ENCODE data around the gene RASSF5. TPM values are rescaled to one million over a fixed set of nuclear protein-coding genes. Genes with fewer than 3 reads are reported as not detected.

The RASSF5 gene
- total RNA-seq, 1 experiment from 2014 or later: 0.75 TPM

- DNase-seq (ENCODE audit: low spot score): no peak
- H3K36me3 ChIP-seq (ENCODE audit: insufficient read depth, low read length, poor library complexity, severe bottlenecking): no peaks in the 10 kb centered on the region
- H3K27me3 ChIP-seq (replicated peaks; ENCODE audit: insufficient read depth, low read depth, low read length, poor library complexity): no peaks in the 10 kb centered on the region
- no TSS peak for BruUV-seq (replicated peaks)
- TF ChIP-seq EZH2 (IDR thresholded peaks at IDR 0.05; ENCODE audit: borderline replicate concordance, low read depth, low read length, poor library complexity, severe bottlenecking): no peak
- TF ChIP-seq CTCF (conservative IDR thresholded peaks at IDR 0.05; ENCODE audit: low read depth, low read length): no peak
- ChIA-PET POLR2A (ENCODE audit: low non-redundant PET) (no interaction called here), CTCF (interaction anchor here (0.6 to 1.4 kb wide), 5 partner anchors 10 to 327 kb away, joined by 3 to 8 read pairs (median 4); no protein-coding TSS in a partner anchor)
- H3K4me1 ChIP-seq (ENCODE audit: insufficient read depth, low read length, poor library complexity, severe bottlenecking): no peaks in the 10 kb centered on the region
- no peak overlapping the region for H3K27ac ChIP-seq (ENCODE audit: low read depth, low read length, poor library complexity, severe bottlenecking)
- H3K4me3 ChIP-seq (ENCODE audit: low read depth, low read length, poor library complexity, severe bottlenecking): no peak overlapping the region
- intact Hi-C loops (cut with micrococcal nuclease; ENCODE audit: unreplicated experiment): loop anchor here (2.0 kb wide), 1 partner anchor 37 kb away; no protein-coding TSS in a partner anchor
- no peaks in the 10 kb centered on the region for H3K9me3 ChIP-seq (ENCODE audit: low read depth, low read length, poor library complexity, severe bottlenecking)
These were observed 38.0 kb downstream of the RASSF5 start for GRCh38 chr1:206545351-206545750.

GRCh38 chr1:206547104-206547503 lies 39.8 kb downstream of the RASSF5 start:
- CTCF ChIA-PET: no interaction called here
- Histone ChIP-seq H3K27ac (ENCODE audit: low read depth, low read length, poor library complexity, severe bottlenecking) (no peak overlapping the region), H3K4me1 (ENCODE audit: insufficient read depth, low read length, poor library complexity, severe bottlenecking) (no peaks in the 10 kb centered on the region), H3K4me3 (ENCODE audit: low read depth, low read length, poor library complexity, severe bottlenecking) (no peak overlapping the region), H3K36me3 (ENCODE audit: insufficient read depth, low read length, poor library complexity, severe bottlenecking) (no peaks in the 10 kb centered on the region), H3K27me3 (replicated peaks; ENCODE audit: insufficient read depth, low read depth, low read length, poor library complexity) (no peaks in the 10 kb centered on the region), H3K9me3 (ENCODE audit: low read depth, low read length, poor library complexity, severe bottlenecking) (no peaks in the 10 kb centered on the region)
- BruUV-seq (replicated peaks): no TSS peak
- POLR2A ChIA-PET (ENCODE audit: low non-redundant PET): no interaction called here
- DNase-seq (ENCODE audit: low spot score): no peak
- TF ChIP-seq CTCF (conservative IDR thresholded peaks at IDR 0.05; ENCODE audit: low read depth, low read length) (no peak), EZH2 (IDR thresholded peaks at IDR 0.05; ENCODE audit: borderline replicate concordance, low read depth, low read length, poor library complexity, severe bottlenecking) (no peak)
- intact Hi-C loops (cut with micrococcal nuclease; ENCODE audit: unreplicated experiment): no loop called here

GRCh38 chr1:206550446-206550845 lies 43.1 kb downstream of the RASSF5 start:
- no peaks in the 10 kb centered on the region for H3K27me3 ChIP-seq (replicated peaks; ENCODE audit: insufficient read depth, low read depth, low read length, poor library complexity)
- TF ChIP-seq CTCF (conservative IDR thresholded peaks at IDR 0.05; ENCODE audit: low read depth, low read length) (no peak), EZH2 (IDR thresholded peaks at IDR 0.05; ENCODE audit: borderline replicate concordance, low read depth, low read length, poor library complexity, severe bottlenecking) (no peak)
- ChIA-PET CTCF (no interaction called here), POLR2A (ENCODE audit: low non-redundant PET) (no interaction called here)
- H3K4me1 ChIP-seq (ENCODE audit: insufficient read depth, low read length, poor library complexity, severe bottlenecking): no peaks in the 10 kb centered on the region
- BruUV-seq (replicated peaks): no TSS peak
- no peaks in the 10 kb centered on the region for H3K9me3 ChIP-seq (ENCODE audit: low read depth, low read length, poor library complexity, severe bottlenecking)
- no peak overlapping the region for H3K4me3 ChIP-seq (ENCODE audit: low read depth, low read length, poor library complexity, severe bottlenecking)
- no peak for DNase-seq (ENCODE audit: low spot score)
- no peak overlapping the region for H3K27ac ChIP-seq (ENCODE audit: low read depth, low read length, poor library complexity, severe bottlenecking)
- H3K36me3 ChIP-seq (ENCODE audit: insufficient read depth, low read length, poor library complexity, severe bottlenecking): no peaks in the 10 kb centered on the region
- intact Hi-C loops (cut with micrococcal nuclease; ENCODE audit: unreplicated experiment): no loop called here

Measured in A673 (cell line).